Glomerular visceral epithelial cell (primary cell): ENCODE results near the gene MARVELD3.
A peak's percentile ranks its signal among the peaks of the same experiment; 100 is the strongest.
"Not testable (repeated sequence)": the region's sequence is repeated elsewhere in the genome, so short reads cannot be mapped to it uniquely, and the experiment has no call there.

Source experiments
- DNase-seq: peaks from one replicate; pipeline ENCODE4 v3.0.0-alpha.2; 2016; ENCODE audit errors: extremely low spot score

MARVELD3 gene

GRCh38 chr16:71626018-71626857 is at the start of gene MARVELD3:
MARVELD3 (plus strand) TSS chr16:71626184; CDS start chr16:71626230, 46 bp downstream.
- DNase-seq = no peak

GRCh38 chr16:71576971-71577370 is 49.0 kb upstream of the MARVELD3 start, which contains the start of gene TAT:
TAT (minus strand) TSS chr16:71577092; CDS start chr16:71576415, 677 bp downstream.
- DNase-seq = no peak

DNA sequence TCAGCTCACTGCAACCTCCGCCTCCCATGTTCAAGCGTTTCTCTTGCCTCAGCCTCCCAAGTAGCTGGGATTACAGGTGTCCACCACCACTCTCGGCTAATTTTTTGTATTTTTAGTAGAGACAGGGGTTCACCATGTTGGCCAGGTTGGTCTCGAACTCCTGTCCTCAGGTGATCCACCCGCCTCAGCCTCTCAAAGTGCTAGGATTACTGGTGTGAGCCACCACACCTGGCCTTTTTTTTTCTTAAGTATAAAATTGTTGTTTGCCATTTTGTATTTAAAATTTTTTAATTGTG is 43.5 kb upstream of the MARVELD3 start:
- DNase-seq = not testable (repeated sequence)

- DNase-seq = no peak
These were observed 41.3 kb upstream of the MARVELD3 start for GRCh38 chr16:71584543-71585317.

DNA sequence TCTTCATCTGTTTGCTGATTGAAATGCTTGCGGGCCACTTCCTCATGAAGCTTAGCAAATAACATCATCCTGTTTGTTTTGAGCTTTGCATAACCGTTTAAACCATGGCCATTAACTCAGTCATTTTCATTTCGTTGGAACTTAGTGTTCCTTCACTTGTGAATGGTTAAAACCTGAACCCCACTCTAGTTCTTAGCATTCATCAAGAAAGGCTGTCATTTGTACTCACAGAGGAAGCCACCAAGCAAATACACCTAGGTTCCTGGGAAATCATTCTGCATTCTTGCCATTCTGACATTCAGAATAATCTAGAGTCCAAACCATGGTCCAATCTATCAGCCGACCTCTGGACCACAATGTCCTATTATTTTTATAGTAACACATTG is 40.7 kb upstream of the MARVELD3 start:
- DNase-seq = no peak

DNA sequence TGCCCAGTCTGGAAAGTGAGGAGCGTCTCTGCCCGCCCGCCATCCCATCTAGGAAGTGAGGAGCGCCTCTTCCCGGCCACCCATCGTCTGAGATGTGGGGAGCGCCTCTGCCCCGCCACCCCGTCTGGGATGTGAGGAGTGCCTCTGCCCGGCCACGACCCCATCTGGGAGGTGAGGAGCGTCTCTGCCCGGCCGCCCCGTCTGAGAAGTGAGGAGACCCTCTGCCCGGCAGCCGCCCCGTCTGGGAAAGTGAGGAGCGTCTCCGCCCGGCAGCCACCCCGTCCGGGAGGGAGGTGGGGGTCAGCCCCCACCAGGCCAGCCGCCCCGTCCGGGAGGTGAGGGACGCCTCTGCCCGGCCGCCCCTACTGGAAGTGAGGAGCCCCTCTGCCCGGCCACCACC is 36.6 kb upstream of the MARVELD3 start:
- DNase-seq = not testable (repeated sequence)

- DNase-seq = not testable (repeated sequence)
These were observed 35.9 kb upstream of the MARVELD3 start for GRCh38 chr16:71590071-71590470.

GRCh38 chr16:71590584-71590983 is 35.4 kb upstream of the MARVELD3 start:
- no peak for DNase-seq

DNA sequence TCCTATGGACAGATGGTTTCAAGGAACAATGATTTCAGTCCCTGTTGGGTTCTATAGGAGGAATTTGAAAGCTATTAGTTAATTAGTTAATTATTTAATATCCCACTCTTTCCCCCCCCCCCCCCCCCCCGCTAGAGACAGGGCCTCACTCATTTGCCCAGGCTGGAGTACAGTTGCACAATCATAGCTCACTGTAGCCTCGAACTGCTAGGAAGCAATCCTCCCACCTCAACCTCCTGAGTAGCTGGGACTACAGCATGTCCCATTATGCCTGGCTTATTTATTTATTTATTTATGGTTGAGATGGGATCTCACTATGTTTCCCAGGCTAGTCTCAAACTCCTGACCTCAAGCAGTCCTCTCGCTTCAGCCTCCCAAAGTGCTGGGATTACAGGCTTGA is 34.1 kb upstream of the MARVELD3 start:
- DNase-seq = no peak

DNA sequence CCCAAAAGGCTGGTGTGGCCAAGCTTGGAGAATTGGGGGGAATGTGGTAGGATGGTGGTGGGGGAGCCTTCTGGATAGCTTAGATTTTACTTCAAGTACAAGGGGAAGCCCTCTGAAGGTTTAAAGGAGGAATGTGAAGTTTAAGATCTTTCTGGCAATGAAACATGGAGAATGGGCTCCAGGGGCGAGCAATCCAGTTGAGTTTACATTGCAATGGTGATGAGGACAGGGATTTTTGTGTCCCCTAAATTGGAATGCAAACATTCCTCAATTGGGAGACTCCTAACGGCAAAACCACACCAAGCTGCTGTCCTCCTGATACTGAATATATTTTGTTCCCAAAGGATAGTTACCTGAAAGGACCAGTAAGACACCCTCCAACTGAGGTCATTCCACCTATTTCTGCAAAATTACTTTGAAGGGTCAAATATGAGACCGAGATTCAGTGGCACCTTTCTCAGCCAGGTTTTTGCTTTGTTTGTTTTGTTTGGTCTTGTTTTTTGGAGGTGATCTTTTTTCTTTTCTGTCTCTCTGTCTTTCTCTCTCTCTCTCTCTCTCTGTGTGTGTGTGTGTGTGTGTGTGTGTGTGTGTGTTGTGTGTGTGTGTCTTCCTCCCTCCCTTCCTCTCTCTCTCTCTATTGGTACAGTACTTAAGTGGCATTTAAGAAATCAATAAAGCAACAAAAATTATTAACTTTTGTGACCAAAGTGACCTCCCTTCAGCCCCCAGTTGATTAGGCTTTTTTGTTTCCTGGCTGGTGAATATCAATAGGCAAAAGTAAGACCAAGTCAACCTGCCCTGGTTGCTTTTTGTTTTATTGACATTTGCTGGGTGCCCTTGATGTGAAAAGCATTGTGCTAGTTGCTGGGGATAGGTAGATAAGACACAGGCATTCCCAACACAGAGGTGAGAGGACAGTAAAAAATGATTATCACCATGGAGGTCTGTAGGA is 32.7 kb upstream of the MARVELD3 start:
- DNase-seq = no peak

GRCh38 chr16:71594000-71594646 is 31.9 kb upstream of the MARVELD3 start:
- DNase-seq = no peak

DNA sequence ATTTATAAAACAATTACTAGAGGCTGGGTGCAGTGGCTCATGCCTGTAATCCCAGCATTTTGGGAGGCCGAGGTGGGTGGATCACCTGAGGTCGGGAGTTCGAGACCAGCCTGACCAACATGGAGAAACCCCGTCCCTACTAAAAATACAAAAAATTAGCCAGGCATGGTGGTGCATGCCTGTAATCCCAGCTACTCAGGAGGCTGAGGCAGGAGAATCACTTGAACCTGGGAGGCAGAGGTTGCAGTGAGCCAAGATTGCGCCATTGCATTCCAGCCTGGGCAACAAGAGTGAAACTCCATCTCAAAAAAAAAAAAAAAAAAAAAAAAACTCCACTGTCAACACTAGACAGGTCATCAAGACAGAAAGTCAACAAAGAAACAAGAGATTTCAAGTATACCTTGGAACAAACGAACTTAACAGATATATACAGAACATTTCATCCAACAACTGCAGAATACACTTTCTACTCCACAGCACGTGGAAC is 30.6 kb upstream of the MARVELD3 start:
- DNase-seq = not testable (repeated sequence)

DNA sequence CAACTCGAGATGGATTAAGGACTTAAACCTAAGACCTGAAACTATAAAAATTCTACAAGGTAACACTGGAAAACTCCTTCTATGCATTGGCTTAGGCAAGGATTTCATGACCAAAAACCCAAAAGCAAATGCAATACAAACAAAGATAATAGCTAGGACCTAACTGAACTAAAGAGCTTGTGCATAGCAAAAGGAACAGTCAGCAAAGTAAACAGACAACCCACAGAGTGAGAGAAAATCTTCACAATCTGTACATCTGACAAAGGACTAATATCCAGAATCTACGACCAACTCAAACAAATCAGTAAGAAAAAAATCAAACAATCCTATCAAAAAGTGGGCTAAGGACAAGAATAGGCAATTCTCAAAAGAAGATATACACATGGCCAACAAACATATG is 27.6 kb upstream of the MARVELD3 start:
- DNase-seq = not testable (repeated sequence)

DNA sequence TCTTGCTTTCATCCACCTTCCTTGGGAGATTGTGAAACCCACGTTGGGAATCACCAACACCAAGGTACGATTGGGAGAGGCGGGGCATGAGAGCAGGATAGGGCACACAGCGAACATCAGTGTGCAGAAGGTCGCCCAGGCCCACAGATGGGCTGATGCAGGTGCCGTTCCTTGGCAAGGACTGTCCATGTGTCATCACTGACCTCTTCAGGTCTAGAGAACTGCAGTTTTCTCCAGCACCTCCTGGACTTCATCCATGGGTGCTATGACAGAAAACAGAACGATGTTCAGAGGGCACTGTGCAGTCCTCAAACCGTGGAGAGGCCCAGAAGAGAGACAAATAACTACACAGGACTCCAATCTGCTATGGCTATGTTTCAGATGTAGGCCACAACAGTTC is 25.2 kb upstream of the MARVELD3 start:
- no peak for DNase-seq

- DNase-seq = no peak
These were observed 16.9 kb upstream of the MARVELD3 start for GRCh38 chr16:71609066-71609465.

GRCh38 chr16:71610447-71610846 is 15.5 kb upstream of the MARVELD3 start:
- DNase-seq = no peak

- DNase-seq = peak; percentile 54
These were observed 14.8 kb upstream of the MARVELD3 start for GRCh38 chr16:71610936-71611871.

- not testable (repeated sequence) for DNase-seq
These were observed 11.0 kb upstream of the MARVELD3 start for GRCh38 chr16:71614956-71615355.

GRCh38 chr16:71618429-71618828 is 7.6 kb upstream of the MARVELD3 start:
- DNase-seq = no peak

GRCh38 chr16:71622088-71622487 is 3.9 kb upstream of the MARVELD3 start:
- DNase-seq = no peak
